ENCODE results near the gene IFIT1B.
"Not testable (repeated sequence)": the region's sequence is repeated elsewhere in the genome, so short reads cannot be mapped to it uniquely, and the experiment has no call there.

Gene IFIT1B

GRCh38 chr10:89404104-89405047, 26.5 kb downstream of the IFIT1B start:
- no peak for FAIRE-seq
- TF ChIP-seq POLR2A (IDR thresholded peaks at IDR 0.05; ENCODE audit: low read depth, low read length) = no peak
- DNase-seq (ENCODE audit: insufficient read length, low spot score) = no peak

GRCh38 chr10:89406178-89406577, 28.3 kb downstream of the IFIT1B start:
- not testable (repeated sequence) for FAIRE-seq; DNase-seq (ENCODE audit: insufficient read length, low spot score)

GRCh38 chr10:89407792-89408191, 29.9 kb downstream of the IFIT1B start:
- FAIRE-seq = not testable (repeated sequence)

GRCh38 chr10:89409282-89409681, 31.4 kb downstream of the IFIT1B start:
- DNase-seq (ENCODE audit: insufficient read length, low spot score); FAIRE-seq: not testable (repeated sequence)

More at GRCh38 chr10:89407792-89408191, 29.9 kb downstream of the IFIT1B start:
- not testable (repeated sequence) for DNase-seq (ENCODE audit: insufficient read length, low spot score)

GRCh38 chr10:89410551-89410950, 32.7 kb downstream of the IFIT1B start:
- not testable (repeated sequence) for FAIRE-seq; DNase-seq (ENCODE audit: insufficient read length, low spot score)

GRCh38 chr10:89411135-89411534, 33.3 kb downstream of the IFIT1B start:
- not testable (repeated sequence) for DNase-seq (ENCODE audit: insufficient read length, low spot score)

GRCh38 chr10:89412276-89412675, 34.4 kb downstream of the IFIT1B start:
- not testable (repeated sequence) for DNase-seq (ENCODE audit: insufficient read length, low spot score); FAIRE-seq

More at GRCh38 chr10:89411135-89411534, 33.3 kb downstream of the IFIT1B start:
- FAIRE-seq = not testable (repeated sequence)

- TF ChIP-seq POLR2A (IDR thresholded peaks at IDR 0.05; ENCODE audit: low read depth, low read length) = no peak
- DNase-seq (ENCODE audit: insufficient read length, low spot score) (no peak), FAIRE-seq (no peak)
Observed at GRCh38 chr10:89413398-89413912, 35.6 kb downstream of the IFIT1B start.

GRCh38 chr10:89414146-89414878, 36.5 kb downstream of the IFIT1B start, which contains the start of gene IFIT5:
Gene IFIT5, plus strand, starts transcription at chr10:89414568. Its CDS starts 231 bp downstream, at chr10:89414799.
- DNase-seq (ENCODE audit: insufficient read length, low spot score) = peak; percentile 79
- TF ChIP-seq POLR2A (IDR thresholded peaks at IDR 0.05; ENCODE audit: low read depth, low read length) = peak; percentile 73
- no peak for FAIRE-seq

GRCh38 chr10:89414879-89415821, 37.3 kb downstream of the IFIT1B start:
- peak; percentile 55 for DNase-seq (ENCODE audit: insufficient read length, low spot score)
- no peak for TF ChIP-seq POLR2A (IDR thresholded peaks at IDR 0.05; ENCODE audit: low read depth, low read length)
- FAIRE-seq = peak; percentile 45

GRCh38 chr10:89416465-89416864, 38.6 kb downstream of the IFIT1B start:
- no peak for TF ChIP-seq POLR2A (IDR thresholded peaks at IDR 0.05; ENCODE audit: low read depth, low read length)
- FAIRE-seq (no peak), DNase-seq (ENCODE audit: insufficient read length, low spot score) (no peak)

- no peak for FAIRE-seq
- no peak for DNase-seq (ENCODE audit: insufficient read length, low spot score)
- TF ChIP-seq POLR2A (IDR thresholded peaks at IDR 0.05; ENCODE audit: low read depth, low read length) = no peak
Observed at GRCh38 chr10:89419548-89419947, 41.7 kb downstream of the IFIT1B start.

- no peak for DNase-seq (ENCODE audit: insufficient read length, low spot score)
- TF ChIP-seq POLR2A (IDR thresholded peaks at IDR 0.05; ENCODE audit: low read depth, low read length) = no peak
- FAIRE-seq = no peak
Observed at GRCh38 chr10:89421018-89421476, 43.2 kb downstream of the IFIT1B start.

Measured in H54 (cell line).